ENCODE data around the gene RAI1.

- TF ChIP-seq CTCF (conservative IDR thresholded peaks at IDR 0.05; ENCODE audit: low read depth, low read length): no peak
- TF ChIP-seq EZH2 (IDR thresholded peaks at IDR 0.05; ENCODE audit: borderline replicate concordance, low read depth, low read length, poor library complexity, severe bottlenecking): no peak
Observed at GRCh38 chr17:17824119-17824782, 143.0 kb downstream of the RAI1 start.
